Activated CD8-positive, alpha-beta memory T cell treated with anti-CD3 and anti-CD28 coated beads, Interleukin-2, amount 50 U/mL, for 24 hours (primary cell): ENCODE data around the gene GALNT12.

Source experiments
- DNase-seq: peaks from one replicate; pipeline ENCODE4 v3.0.0-alpha.2; 2020; ENCODE audit errors: extremely low read depth

The GALNT12 gene

GRCh38 chr9:98880311-98881015 is 73.0 kb downstream of the GALNT12 start:
- DNase-seq, result no peak

DNA sequence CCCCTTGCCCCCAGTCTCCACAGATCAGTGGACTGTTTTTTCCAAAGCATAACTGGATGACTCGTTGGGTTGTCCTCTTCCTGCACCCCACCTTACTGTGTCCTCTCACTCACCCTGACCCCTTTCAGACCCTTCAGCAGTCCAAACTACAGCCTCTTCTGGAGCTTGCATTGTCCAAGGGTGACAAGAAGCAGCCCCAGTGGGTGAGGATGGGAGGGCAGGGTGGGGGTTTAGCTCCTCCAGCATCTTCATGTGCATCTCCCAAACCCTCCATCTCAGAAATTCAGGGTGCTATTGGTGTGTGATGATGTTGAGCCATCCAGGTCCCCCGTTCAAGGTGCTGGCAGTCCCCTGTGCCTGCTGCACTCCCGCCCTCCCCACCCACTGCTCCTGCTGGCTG is 73.9 kb downstream of the GALNT12 start:
- no peak for DNase-seq

DNA sequence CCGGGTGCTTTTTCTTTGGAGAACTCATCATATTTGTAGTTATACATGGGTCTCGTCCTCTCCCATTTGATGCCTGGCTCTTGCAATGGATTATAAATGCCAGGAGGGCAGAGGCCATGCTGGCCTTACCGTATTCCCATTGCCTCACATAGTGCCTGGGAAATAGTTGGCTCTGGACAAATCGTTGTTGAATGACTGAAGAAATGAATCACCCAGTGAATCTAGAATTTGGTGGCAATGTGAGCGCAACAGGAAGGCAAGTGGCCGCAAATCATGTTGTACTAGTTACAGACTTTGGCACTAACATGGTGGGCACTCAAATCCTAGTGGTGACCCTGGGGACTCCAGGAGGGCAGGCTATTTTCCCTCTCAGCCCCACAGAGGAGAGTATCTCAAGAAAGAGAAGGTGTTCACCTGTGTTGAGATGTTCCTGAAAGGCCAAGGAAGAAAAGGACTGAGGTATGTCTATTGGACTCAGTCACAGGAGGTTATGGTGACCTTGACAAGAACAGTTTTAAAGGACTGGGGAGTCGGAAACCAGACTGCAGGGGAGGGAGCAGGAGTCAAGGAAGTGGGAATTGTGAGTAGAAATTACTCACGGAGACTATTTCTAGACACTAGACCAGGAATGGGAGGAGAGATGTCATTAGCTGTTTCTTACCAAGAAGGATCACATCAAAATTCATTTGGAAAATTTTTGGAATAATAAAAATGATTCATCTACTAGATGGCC is 74.5 kb downstream of the GALNT12 start:
- no peak for DNase-seq

- DNase-seq, result no peak
Observed at GRCh38 chr9:98882569-98882923, 75.1 kb downstream of the GALNT12 start.

DNA sequence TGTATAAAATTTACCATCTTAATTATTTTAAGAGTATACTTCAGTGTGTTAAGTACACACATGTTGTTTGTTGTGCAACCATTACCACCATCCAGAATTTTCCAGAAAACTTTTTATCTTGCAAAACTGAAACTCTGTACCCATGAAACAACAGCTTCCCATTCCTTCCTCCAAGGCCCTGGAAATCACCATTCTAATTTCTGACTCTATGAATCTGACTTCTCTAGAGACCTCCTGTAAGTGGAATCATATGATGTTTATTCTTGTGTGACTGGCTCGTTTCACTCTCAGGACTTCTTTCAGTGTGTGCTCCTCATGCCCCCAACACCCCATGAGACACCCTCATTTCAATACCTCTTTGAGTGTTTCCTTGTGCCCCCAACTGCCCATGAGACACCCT is 75.8 kb downstream of the GALNT12 start:
- no peak for DNase-seq

GRCh38 chr9:98884849-98885248 is 77.4 kb downstream of the GALNT12 start:
- no peak for DNase-seq

GRCh38 chr9:98885575-98886295 is 78.3 kb downstream of the GALNT12 start:
- DNase-seq, result no peak

DNA sequence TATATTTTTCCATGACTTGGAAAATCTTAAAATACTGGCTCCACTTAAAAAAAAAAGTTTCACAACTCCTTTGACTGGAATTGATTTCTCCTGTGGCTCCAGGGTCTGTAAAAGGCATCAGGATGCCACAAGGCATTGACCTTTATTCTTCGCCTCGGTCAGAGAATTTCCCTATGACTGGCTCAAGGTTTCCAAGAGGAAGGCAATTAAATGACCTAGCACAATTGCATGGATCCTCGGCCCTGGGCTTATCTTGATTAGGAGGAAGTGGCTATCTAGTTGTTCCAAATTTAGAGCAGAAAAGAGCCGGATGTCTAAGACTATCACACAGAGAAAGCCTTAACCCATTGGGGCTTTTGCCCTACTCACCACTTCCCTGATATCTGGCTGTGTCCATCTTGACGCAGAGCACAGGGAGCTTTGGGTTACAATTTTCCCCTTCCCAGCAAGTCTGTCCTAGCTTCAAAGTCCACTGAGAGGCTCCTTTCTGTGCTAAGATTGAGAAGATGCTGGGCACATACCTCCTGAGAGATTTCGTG is 79.3 kb downstream of the GALNT12 start:
- no peak for DNase-seq

DNA sequence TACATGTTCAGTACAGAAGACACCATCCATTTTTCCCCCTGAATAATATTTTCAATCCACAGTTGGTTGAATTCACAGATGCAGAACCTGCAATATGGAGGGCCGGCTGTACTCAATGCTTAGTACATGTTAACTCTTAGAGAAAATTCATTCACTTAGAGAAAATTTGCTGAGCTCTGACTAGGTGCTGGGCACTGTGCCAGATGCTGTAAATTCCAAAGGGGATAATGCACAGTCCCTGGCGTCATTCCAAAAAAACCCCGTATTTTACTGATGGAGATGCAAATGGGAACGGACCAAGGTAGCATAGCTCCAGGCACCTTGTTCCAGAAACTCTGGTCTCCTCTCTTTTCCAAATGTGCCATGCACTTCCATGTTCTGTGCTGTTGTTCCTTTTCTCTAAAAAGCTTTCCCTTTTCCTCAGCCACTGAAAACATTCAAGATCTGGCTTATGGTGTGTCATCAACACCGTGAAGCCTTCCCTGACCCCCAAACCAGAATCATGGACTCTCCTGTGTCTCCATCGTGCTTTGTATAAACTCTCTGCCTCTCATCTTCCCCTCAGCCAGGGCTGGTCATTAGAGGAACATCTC is 80.5 kb downstream of the GALNT12 start:
- DNase-seq, result no peak

DNA sequence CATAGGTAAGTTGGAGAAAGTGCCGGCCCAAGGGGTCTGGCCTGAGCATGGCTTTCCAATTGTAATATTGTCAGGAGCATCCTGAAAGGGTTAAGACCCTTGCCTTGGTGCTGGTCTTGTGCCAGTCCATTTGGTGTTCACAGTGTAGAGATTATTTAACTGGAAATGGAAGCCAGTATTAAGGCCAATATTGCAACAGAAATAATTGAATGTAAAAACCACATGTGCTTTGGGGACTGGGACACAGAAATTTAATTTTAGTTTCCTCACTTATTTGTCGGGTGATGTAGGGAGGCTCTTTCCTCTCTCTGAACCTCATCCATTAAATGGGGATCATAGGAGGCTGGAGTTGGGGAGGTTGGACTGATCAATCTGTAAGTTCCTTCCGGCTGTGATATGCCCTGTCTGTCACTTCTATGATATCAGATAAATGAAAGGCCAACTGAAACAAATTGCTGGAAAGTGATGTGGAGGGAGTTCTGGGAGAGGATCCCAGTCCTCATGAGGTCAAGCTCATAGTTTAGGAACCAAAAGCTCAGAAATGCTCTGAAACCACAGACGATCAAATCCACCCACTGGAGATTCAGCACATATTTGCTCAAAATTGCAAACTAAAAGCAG is 81.4 kb downstream of the GALNT12 start:
- DNase-seq, result no peak

GRCh38 chr9:98890256-98890655 is 82.8 kb downstream of the GALNT12 start:
- no peak for DNase-seq

DNA sequence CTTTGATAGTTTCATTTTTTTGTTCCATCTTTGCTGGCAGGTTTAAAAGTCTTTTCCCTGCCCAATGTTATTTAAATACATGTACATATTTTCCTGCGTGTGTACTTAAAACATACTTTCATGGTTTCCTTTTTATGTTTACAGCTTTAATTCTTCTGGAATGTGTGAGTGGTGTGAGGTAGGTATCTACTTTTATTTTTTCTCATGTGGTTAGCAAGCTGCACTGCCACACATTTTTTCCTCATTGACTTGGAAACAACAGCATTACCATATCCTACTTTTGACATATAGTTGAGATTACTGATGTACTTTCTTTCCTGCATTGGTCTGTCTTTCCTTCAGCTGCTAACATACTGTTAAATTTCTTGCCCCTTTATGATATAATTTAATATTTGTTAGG is 84.8 kb downstream of the GALNT12 start:
- DNase-seq, result no peak

DNA sequence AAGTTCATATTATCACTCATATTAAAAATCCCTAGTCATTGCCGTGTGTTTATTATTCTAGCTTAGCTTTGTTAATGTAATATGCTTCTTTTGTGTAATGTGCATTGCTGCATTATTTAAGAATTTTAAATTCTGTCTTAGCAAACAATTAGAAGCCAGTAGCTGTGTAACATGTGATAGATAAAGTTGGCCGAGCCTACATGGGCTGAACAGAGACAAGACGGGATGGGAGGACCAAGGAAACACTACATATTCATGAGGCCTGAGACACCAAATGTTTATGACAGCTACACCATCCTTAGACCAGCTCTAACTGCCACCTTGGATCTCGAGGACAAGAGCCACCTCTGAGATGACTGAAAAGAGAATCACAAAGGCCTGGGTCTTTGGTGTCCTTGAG is 85.2 kb downstream of the GALNT12 start:
- no peak for DNase-seq

DNA sequence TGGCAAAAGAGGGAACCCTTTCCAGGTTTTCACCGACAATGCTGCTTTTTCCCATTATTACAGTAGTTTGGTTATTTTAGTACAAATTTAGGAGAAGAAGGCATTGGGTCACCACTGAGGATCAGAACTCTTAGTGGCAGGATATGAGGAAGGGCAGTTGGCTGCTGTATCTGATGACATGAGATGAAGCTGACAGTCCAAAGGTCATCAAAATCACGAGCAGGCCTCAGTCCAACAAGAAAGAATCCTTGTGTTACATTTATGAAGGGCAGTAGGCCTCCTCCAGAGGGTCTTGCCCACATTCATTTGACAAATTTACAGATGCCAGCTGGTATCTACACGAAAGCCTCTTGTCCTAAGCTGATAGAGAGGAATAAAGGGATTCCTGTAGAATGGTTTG is 86.7 kb downstream of the GALNT12 start:
- no peak for DNase-seq

DNA sequence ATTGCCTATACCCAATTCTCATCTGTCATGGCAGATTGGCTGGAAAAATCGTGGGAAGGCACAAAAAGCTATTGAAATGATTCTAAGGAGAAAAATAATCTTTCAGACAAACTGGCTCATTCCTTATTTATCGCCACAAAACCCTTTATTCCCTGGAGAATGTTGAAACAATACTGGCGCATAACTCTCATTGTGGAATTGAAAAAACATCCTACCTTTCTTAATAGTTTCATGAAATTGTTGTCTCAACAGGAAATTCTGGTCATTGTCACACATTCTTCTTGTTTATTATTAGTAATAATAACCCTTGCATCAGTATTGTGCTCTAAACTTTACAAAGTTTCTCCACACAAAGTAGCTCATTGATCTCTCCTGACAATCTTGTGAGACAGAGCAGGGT is 87.3 kb downstream of the GALNT12 start:
- DNase-seq, result no peak

GRCh38 chr9:98896632-98897031 is 89.2 kb downstream of the GALNT12 start:
- DNase-seq, result no peak

GRCh38 chr9:98897745-98898144 is 90.3 kb downstream of the GALNT12 start:
- no peak for DNase-seq

GRCh38 chr9:98899408-98900056 is 92.1 kb downstream of the GALNT12 start:
- no peak for DNase-seq
